ENCODE data around the gene ARHGEF9.
A peak's percentile ranks its signal among the peaks of the same experiment; 100 is the strongest.

Gene ARHGEF9

GRCh38 chrX:63758011-63758410, 27.0 kb downstream of the ARHGEF9 start:
- peak; percentile 28 for DNase-seq (ENCODE audit: low read depth)
- no peak overlapping the region for H3K4me3 ChIP-seq (ENCODE audit: low read depth, low read length)
- no peak for TF ChIP-seq CTCF (IDR thresholded peaks at IDR 0.05; ENCODE audit: insufficient read depth, low read depth, low read length, missing control alignments)

GRCh38 chrX:63755892-63756291, 29.1 kb downstream of the ARHGEF9 start:
- H3K4me3 ChIP-seq (ENCODE audit: low read depth, low read length) = peak overlapping the region; percentile 86; the same call in 1 of the 2 replicates
- peak; percentile 57 for DNase-seq (ENCODE audit: low read depth)
- TF ChIP-seq CTCF (IDR thresholded peaks at IDR 0.05; ENCODE audit: insufficient read depth, low read depth, low read length, missing control alignments) = no peak

GRCh38 chrX:63754860-63755579, 30.0 kb downstream of the ARHGEF9 start:
- peak overlapping the region; percentile 86 for H3K4me3 ChIP-seq (ENCODE audit: low read depth, low read length)
- peak; percentile 96 for DNase-seq (ENCODE audit: low read depth)
- no peak for TF ChIP-seq CTCF (IDR thresholded peaks at IDR 0.05; ENCODE audit: insufficient read depth, low read depth, low read length, missing control alignments)

- no peak for TF ChIP-seq CTCF (IDR thresholded peaks at IDR 0.05; ENCODE audit: insufficient read depth, low read depth, low read length, missing control alignments)
- H3K4me3 ChIP-seq (ENCODE audit: low read depth, low read length) = peak overlapping the region; percentile 86
- DNase-seq (ENCODE audit: low read depth) = peak; percentile 44
Observed at GRCh38 chrX:63754136-63754859, 30.7 kb downstream of the ARHGEF9 start.

- DNase-seq (ENCODE audit: low read depth) = no peak
- TF ChIP-seq CTCF (IDR thresholded peaks at IDR 0.05; ENCODE audit: insufficient read depth, low read depth, low read length, missing control alignments) = no peak
- no peak overlapping the region for H3K4me3 ChIP-seq (ENCODE audit: low read depth, low read length)
Observed at GRCh38 chrX:63751481-63751880, 33.5 kb downstream of the ARHGEF9 start.

GRCh38 chrX:63750811-63751210, 34.2 kb downstream of the ARHGEF9 start:
- TF ChIP-seq CTCF (IDR thresholded peaks at IDR 0.05; ENCODE audit: insufficient read depth, low read depth, low read length, missing control alignments) = no peak
- no peak overlapping the region for H3K4me3 ChIP-seq (ENCODE audit: low read depth, low read length)

More at GRCh38 chrX:63750811-63751210, 34.2 kb downstream of the ARHGEF9 start:
- no peak for DNase-seq (ENCODE audit: low read depth)
